Measurements from ENCODE around the gene HDAC4. TPM values are rescaled to one million over a fixed set of nuclear protein-coding genes. Genes with fewer than 3 reads are reported as not detected.
"Not testable (repeated sequence)": the region's sequence is repeated elsewhere in the genome, so short reads cannot be mapped to it uniquely, and the experiment has no call there.

Gene HDAC4
- total RNA-seq, 2 donors from 2014 or later, result 49.8 to 71.7 TPM

DNA sequence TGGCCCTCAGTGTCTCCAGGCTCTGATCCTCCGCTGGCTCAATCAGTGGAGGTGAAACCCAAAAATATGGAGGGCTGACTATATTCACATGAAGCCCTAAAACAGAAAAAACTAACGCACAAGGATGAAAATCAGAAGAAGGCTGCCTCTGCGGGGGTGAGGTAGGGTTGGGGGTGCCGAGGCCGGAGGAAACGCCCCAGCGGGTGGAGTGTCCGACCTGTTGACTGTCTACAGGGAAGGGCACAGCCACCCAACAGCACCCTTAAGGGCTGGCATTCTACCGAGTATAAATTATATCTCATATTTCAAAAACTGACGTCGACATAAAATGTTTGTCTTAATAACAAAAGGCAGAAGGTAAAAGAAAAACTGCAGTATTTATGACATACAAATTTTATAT is 223.5 kb downstream of the HDAC4 start:
- peaks cover 35 to 43% of the 10 kb centered on the region in 2 donors for H3K36me3 Mint-ChIP-seq (ENCODE audit: insufficient read depth in 2 of 2)
- DNase-seq (no peak), ATAC-seq (replicated peaks in 1 of 2) (no peak)
- H3K27me3 Mint-ChIP-seq (ENCODE audit: low read depth), result no peaks in the 10 kb centered on the region
- no peak overlapping the region for H3K27ac Mint-ChIP-seq
- no peak overlapping the region for H3K4me3 Mint-ChIP-seq
- H3K9me3 Mint-ChIP-seq, result peaks cover 12 to 20% of the 10 kb centered on the region in 2 donors
- no peaks in the 10 kb centered on the region for H3K4me1 Mint-ChIP-seq (ENCODE audit: low read depth)

DNA sequence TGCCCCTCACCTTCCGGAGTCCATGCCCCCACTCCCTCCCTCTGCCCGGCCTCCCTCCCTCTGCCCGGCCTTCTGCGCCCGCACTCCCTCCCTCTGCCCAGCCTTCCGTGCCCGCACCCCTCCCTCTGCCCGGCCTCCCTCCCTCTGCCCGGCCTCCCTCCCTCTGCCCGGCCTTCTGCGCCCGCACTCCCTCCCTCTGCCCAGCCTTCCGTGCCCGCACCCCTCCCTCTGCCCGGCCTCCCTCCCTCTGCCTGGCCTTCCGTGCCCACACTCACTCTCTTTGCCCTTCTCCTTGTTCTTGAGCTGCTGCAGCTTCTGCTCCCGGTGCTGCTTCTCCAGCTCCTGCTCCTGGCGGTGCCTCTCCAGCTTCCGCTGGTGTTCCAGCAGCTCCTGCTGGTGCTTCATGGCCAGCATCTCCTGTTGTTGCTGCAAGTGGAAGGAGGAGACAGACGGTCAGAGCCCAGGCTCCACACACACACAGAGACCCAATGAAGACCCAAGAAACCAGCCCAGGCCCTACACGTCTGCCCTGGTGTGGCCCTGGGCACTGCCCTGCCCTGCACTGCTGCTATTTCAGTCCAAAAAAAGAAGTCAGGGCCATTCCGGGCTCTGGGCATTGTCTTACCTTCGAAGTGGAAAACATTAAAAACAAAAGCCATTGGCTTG is 224.5 kb downstream of the HDAC4 start:
- H3K27me3 Mint-ChIP-seq (ENCODE audit: low read depth); H3K27ac Mint-ChIP-seq; DNase-seq; H3K4me1 Mint-ChIP-seq (ENCODE audit: low read depth); ATAC-seq (replicated peaks in 1 of 2); H3K4me3 Mint-ChIP-seq: not testable (repeated sequence)
- H3K9me3 Mint-ChIP-seq, result peaks cover 15 to 24% of the 10 kb centered on the region in 2 donors
- H3K36me3 Mint-ChIP-seq (ENCODE audit: insufficient read depth in 2 of 2), result peaks cover 41 to 50% of the 10 kb centered on the region in 2 donors

DNA sequence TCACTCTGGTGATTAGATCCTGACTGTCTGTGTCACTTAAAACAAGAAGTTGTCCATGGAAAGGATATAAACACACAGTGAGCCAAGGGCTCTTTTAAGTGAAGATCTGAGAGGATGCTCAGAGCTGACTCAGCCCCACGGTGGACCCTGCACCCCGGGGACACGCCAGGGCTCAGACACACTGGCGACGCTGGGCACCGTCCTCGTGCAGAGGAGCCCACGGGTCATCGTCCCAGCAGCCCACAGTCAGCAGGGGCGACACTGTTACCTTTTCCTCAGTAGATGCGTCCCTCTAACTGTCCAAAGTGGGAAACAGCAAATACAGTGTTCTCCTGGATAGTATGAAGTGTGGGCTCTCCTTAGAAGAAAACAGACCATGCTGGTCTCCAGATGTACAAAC is 225.6 kb downstream of the HDAC4 start:
- DNase-seq (no peak), ATAC-seq (replicated peaks in 1 of 2) (no peak)
- Mint-ChIP-seq H3K27ac (no peak overlapping the region), H3K4me1 (ENCODE audit: low read depth) (no peaks in the 10 kb centered on the region), H3K4me3 (no peak overlapping the region), H3K9me3 (peaks cover 16 to 31% of the 10 kb centered on the region in 2 donors), H3K27me3 (ENCODE audit: low read depth) (no peaks in the 10 kb centered on the region), H3K36me3 (ENCODE audit: insufficient read depth in 2 of 2) (peaks cover 47 to 61% of the 10 kb centered on the region in 2 donors)

DNA sequence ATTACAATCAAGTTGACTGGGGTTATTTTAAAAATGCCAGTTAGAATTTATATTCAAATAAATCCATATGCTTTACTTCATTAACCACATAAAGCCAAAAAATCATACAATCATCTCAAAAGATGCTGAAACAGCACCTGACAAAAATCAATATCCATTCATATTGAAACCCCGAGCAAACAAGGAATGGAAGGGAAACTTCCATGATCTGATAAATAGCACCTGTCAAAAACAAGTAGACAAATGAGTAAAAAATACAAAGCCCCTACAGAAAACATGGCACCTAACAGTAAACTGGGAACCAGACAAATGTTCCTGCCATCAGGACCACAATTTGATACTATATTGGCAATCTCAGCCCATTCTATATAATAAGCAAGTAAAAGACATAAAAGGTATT is 227.5 kb downstream of the HDAC4 start:
- no peak for DNase-seq

DNA sequence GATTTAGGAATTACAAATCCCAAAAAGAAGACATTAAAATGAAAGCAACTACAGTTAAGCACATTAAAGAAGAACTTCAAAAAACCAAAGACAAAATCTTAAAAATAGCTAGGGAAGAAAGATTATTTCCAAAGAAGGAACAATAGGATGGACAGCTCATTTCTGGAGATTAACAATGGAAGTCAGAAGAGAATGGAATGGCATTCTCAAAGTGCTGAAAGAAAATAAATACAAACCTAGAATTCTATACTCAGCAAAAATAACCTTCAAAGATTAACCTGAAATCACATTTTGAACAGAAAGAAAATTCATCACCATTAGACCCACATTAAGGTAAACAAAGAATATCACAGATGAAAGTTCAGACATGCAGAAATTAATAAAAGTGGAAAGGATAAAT is 229.2 kb downstream of the HDAC4 start:
- Mint-ChIP-seq H3K4me3 (no peak overlapping the region), H3K36me3 (ENCODE audit: insufficient read depth in 2 of 2) (peaks cover 40 to 44% of the 10 kb centered on the region in 2 donors), H3K27ac (no peak overlapping the region), H3K4me1 (ENCODE audit: low read depth) (no peaks in the 10 kb centered on the region), H3K9me3 (peaks cover 13 to 27% of the 10 kb centered on the region in 2 donors), H3K27me3 (ENCODE audit: low read depth) (no peaks in the 10 kb centered on the region)
- no peak for ATAC-seq (replicated peaks in 1 of 2)
- DNase-seq, result no peak

More for the DNA sequence above, 227.5 kb downstream of the HDAC4 start:
- Mint-ChIP-seq H3K4me3 (no peak overlapping the region), H3K27me3 (ENCODE audit: low read depth) (no peaks in the 10 kb centered on the region), H3K4me1 (ENCODE audit: low read depth) (no peaks in the 10 kb centered on the region), H3K36me3 (ENCODE audit: insufficient read depth in 2 of 2) (peaks cover 45 to 53% of the 10 kb centered on the region in 2 donors), H3K9me3 (peaks cover 16 to 31% of the 10 kb centered on the region in 2 donors), H3K27ac (peak overlapping the region; percentile 19)
- no peak for ATAC-seq (replicated peaks in 1 of 2)

DNA sequence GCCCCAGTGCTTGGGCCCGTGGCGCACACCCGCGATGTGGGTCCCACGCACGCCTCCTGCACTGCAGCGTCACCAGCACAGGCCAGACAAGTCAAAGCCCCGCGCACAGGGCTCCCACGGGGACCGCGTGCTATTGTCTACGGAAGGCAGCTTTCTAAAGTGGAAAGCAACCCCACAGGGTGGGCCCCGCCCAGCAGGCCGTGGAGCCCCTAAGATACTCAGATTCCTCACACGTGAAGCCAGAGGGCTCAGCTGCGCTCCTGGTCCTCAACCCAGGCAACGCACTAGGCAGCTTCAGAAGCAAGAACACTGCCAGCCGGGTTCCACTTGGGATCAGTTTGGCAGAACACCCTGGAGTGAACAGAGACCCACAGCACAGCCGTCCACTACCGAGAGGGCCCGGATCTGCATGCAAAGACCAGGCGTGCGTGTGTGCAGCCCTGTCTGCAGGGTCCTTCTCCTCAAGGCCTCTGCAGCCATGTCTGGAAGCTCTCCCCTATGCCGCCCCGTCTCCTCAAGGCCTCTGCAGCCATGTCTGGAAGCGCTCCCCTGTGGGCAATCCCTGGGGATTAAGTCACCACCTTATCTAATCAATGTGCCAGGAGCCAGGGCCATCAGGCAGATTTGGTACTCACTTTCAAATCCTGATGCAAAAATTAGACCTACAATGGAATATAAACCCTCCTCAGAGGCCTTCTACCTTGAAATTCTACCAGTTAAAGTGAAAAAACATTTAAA is 231.3 kb downstream of the HDAC4 start:
- DNase-seq (no peak), ATAC-seq (replicated peaks in 1 of 2) (no peak)
- Mint-ChIP-seq H3K4me1 (ENCODE audit: low read depth) (peaks cover 9% of the 10 kb centered on the region), H3K36me3 (ENCODE audit: insufficient read depth in 2 of 2) (peaks cover 27 to 34% of the 10 kb centered on the region in 2 donors), H3K9me3 (peaks cover 9 to 22% of the 10 kb centered on the region in 2 donors), H3K27ac (no peak overlapping the region), H3K27me3 (ENCODE audit: low read depth) (no peaks in the 10 kb centered on the region), H3K4me3 (no peak overlapping the region)

DNA sequence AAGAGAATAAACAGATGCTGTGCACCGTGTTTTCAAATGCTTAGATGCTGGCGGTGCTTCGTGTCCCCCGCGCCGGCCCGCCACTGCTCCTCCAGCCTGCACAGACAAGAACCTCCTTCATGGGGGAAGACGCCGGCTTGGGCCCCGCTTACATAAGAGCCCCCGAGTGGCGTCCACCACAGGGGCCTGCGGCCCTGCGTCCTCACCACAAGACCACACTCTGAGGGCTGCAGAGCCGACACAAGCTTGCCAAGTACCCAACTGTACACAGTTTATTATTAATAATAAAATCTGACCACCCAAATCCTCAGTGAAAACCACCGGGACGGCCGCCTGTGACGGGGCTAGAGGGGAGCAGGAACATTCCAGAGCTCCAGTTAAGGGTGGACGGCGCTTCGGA is 232.2 kb downstream of the HDAC4 start:
- DNase-seq, result no peak

DNA sequence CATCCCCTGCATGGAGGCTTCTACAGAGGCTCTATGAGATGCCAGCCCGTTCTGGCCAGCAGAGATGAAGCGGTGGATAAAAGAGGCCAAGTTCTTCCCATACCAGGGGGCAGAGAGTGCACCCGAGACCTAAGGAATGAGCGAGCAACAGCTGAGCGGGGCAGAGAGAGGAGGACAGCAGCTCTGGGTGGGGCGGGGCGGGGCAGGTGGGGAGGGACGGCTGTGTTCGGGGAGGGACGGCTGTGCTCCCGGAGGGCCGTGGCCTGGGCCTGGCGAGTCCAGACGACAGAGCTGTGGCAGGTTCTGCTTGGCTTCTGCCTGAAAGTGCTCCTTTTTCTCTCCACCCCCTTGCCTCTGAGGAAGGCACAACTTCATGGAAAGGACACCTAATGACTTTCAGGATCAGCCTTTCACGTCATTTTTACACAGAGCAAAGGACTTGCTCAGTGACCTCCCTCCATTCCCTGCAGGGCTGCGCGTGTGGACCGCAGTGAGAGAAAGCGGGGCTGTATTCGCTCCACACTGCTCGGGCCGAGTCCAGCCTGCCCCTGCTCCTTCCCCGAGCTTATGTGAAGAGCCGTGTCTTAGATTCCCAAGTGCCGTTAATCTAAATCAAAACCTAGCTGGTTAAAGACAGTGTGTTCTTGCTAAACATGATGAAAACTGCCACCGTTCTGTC is 232.9 kb downstream of the HDAC4 start:
- ATAC-seq (replicated peaks in 1 of 2) (no peak), DNase-seq (no peak)
- Mint-ChIP-seq H3K4me3 (no peak overlapping the region), H3K4me1 (ENCODE audit: low read depth) (peaks cover 15% of the 10 kb centered on the region), H3K9me3 (peaks cover 8 to 15% of the 10 kb centered on the region in 2 donors), H3K36me3 (ENCODE audit: insufficient read depth in 2 of 2) (peaks cover 17 to 24% of the 10 kb centered on the region in 2 donors), H3K27ac (no peak overlapping the region), H3K27me3 (ENCODE audit: low read depth) (no peaks in the 10 kb centered on the region)

More for the DNA sequence above, 232.2 kb downstream of the HDAC4 start:
- Mint-ChIP-seq H3K27ac (no peak overlapping the region), H3K36me3 (ENCODE audit: insufficient read depth in 2 of 2) (peaks cover 21 to 30% of the 10 kb centered on the region in 2 donors), H3K27me3 (ENCODE audit: low read depth) (no peaks in the 10 kb centered on the region), H3K9me3 (peaks cover 8 to 18% of the 10 kb centered on the region in 2 donors), H3K4me3 (no peak overlapping the region), H3K4me1 (ENCODE audit: low read depth) (peaks cover 15% of the 10 kb centered on the region)
- no peak for ATAC-seq (replicated peaks in 1 of 2)

DNA sequence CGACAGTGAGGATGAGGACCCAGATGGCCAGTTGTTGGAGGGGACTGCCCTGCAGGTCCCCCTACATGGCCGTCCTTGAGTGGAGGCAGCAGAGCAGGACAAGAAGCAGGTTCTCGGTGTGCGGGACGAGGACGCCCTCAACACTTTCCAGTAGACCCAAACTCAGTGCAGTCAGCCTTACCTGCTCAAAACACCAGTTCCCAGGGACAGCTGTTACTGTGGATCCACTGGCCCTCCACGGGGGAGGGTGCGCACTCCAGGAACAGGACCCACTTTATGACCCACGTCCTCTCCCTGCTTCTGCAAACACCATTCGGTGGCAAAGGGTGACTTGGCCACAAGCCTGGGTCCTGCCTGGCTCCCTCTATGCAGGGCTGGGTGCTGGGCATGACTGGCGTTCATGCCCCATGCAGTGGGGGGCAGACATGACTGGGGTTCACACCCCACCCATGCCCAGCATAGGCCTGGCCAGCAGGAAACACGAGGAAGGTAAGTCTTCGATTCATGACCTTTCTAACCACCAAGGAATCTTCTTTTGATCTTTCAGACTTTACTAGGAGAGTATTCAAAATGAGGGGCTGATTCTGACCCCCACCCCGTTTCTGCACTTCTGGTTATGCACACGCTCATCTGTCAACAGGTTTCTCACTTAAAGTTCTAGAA is 233.7 kb downstream of the HDAC4 start:
- DNase-seq (no peak), ATAC-seq (replicated peaks in 1 of 2) (no peak)
- peaks cover 4 to 11% of the 10 kb centered on the region in 2 donors for H3K9me3 Mint-ChIP-seq
- H3K4me1 Mint-ChIP-seq (ENCODE audit: low read depth), result peaks cover 15% of the 10 kb centered on the region
- H3K27ac Mint-ChIP-seq, result no peak overlapping the region
- H3K36me3 Mint-ChIP-seq (ENCODE audit: insufficient read depth in 2 of 2), result peaks cover 15 to 17% of the 10 kb centered on the region in 2 donors
- H3K27me3 Mint-ChIP-seq (ENCODE audit: low read depth), result no peaks in the 10 kb centered on the region
- H3K4me3 Mint-ChIP-seq, result no peak overlapping the region

DNA sequence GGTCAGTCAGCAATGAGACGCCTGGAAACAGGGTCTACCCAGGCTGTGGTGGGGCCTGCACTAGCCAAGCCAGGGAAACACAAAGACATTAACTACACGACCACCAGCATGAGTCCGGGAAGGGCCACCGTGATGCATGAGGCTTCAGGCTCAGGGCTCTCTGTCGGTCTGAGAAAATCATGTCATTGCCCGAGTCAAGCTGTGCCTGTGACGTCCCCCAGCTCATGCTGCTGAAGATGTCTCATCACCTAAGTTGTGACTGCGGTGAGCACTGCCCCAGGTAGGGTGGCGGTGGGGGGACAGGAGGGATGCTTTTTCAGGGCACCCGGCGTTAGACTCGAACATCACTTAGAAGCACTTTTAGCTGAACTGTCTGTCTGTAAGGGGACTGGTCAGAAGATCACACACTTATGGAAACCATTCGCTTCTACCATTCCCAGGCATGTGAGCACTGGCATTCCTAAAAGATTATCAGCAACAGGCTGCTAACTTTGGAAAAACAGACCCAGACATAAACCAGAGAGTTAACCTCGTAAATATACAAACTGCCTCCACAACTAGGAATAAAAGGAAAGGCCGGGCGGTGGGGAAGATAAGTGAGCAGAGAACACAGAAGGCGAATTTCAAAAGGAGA is 234.5 kb downstream of the HDAC4 start:
- Mint-ChIP-seq H3K27ac (no peak overlapping the region), H3K36me3 (ENCODE audit: insufficient read depth in 2 of 2) (peaks cover 12 to 14% of the 10 kb centered on the region in 2 donors), H3K4me1 (ENCODE audit: low read depth) (peaks cover 15% of the 10 kb centered on the region), H3K27me3 (ENCODE audit: low read depth) (no peaks in the 10 kb centered on the region), H3K9me3 (peaks cover 2 to 8% of the 10 kb centered on the region in 2 donors), H3K4me3 (no peak overlapping the region)
- no peak for ATAC-seq (replicated peaks in 1 of 2)
- no peak for DNase-seq

DNA sequence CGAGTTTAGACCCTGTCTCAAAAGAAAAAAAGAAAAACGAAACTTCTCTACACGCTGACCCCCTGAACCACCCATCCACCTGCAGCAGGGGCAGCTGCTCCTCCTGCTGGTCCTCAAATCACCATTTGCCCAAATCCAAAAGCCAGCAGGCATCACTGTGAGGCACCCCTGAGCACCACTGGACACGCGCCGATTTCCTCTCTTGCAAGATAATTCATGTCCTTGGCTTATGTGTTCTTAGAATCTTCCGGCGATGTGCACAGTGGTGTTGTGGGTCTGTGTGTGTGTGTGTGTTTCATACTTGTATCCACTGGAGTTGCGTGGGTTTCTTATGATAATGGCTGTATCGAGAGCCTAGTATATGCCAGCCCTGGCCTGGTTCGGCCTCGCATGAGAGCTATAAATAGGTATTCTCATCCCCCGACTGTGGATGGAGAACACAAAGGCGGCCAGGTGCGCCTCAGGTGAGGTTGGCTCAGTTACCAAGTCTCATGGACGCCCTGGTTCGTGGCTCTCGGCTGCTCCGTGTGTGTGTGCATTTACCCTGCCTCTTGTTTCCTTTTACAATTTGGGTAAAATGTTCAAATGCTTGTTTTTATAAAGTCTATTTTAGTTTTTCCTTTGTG is 235.5 kb downstream of the HDAC4 start:
- Mint-ChIP-seq H3K36me3 (ENCODE audit: insufficient read depth in 2 of 2) (peaks cover 2 to 7% of the 10 kb centered on the region in 2 donors), H3K4me3 (peak overlapping the region in 1 of 2 donors; percentile 4), H3K4me1 (ENCODE audit: low read depth) (peaks cover 15% of the 10 kb centered on the region), H3K9me3 (no peaks in the 10 kb centered on the region), H3K27ac (no peak overlapping the region), H3K27me3 (ENCODE audit: low read depth) (no peaks in the 10 kb centered on the region)
- no peak for DNase-seq
- no peak for ATAC-seq (replicated peaks in 1 of 2)

DNA sequence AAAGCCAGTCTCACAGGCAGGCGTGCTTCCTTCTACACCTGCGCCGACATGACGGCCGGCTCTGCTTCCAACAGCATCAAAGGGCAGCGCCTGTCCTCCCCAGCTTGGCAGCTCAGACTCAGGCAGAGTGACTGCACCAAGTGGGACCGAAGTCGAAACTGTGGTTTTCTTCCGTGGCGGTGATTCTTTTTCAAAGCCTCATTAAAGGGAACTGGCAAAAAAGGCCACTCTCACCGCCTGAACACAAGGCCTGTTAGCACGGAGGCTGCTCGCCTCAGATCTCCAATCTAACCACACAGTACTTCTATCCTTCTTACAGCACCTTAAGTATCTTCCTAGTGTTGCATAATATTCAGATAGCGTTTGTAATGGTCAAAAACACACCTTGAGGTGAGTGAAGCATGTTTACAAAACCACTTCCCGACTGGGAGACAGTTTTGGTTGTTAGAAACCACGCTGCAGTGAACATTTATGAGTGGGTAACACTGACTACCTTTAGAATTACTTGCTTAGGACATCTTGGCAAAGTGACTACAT is 236.4 kb downstream of the HDAC4 start:
- DNase-seq, result peak; percentile 24 to 42
- Mint-ChIP-seq H3K36me3 (ENCODE audit: insufficient read depth in 2 of 2) (peaks cover 5 to 7% of the 10 kb centered on the region in 2 donors), H3K4me3 (peak overlapping the region in 1 of 2 donors; percentile 37), H3K4me1 (ENCODE audit: low read depth) (peaks cover 19% of the 10 kb centered on the region), H3K27me3 (ENCODE audit: low read depth) (no peaks in the 10 kb centered on the region), H3K27ac (peak overlapping the region; percentile 39), H3K9me3 (peaks cover 0 to 5% of the 10 kb centered on the region in 2 donors)
- ATAC-seq (replicated peaks in 1 of 2), result peak; percentile 81 to 87

All from activated T-cell treated with anti-CD3 and anti-CD28 coated beads, Interleukin-2, amount 50 U/mL, for 72 hours (primary cell).